ENCODE data around the gene SDF4.
"Not testable (repeated sequence)": the region's sequence is repeated elsewhere in the genome, so short reads cannot be mapped to it uniquely, and the experiment has no call there.

The SDF4 gene

GRCh38 chr1:1259540-1259939, 27.7 kb upstream of the SDF4 start:
- no peak for DNase-seq

- no peak for DNase-seq
Observed at GRCh38 chr1:1259119-1259488, 27.3 kb upstream of the SDF4 start.

- no peak for DNase-seq
Observed at GRCh38 chr1:1256956-1257871, 25.4 kb upstream of the SDF4 start.

- DNase-seq, result no peak
Observed at GRCh38 chr1:1255611-1256010, 23.8 kb upstream of the SDF4 start.

GRCh38 chr1:1255078-1255477, 23.3 kb upstream of the SDF4 start:
- DNase-seq, result no peak

- no peak for DNase-seq
Observed at GRCh38 chr1:1254667-1254998, 22.8 kb upstream of the SDF4 start.

- DNase-seq, result no peak
Observed at GRCh38 chr1:1253972-1254666, 22.3 kb upstream of the SDF4 start.

GRCh38 chr1:1253314-1253713, 21.5 kb upstream of the SDF4 start:
- DNase-seq, result no peak

GRCh38 chr1:1250786-1251284, 19.0 kb upstream of the SDF4 start:
- peak; percentile 81 for DNase-seq

GRCh38 chr1:1248009-1248913, 16.5 kb upstream of the SDF4 start:
- not testable (repeated sequence) for DNase-seq

- no peak for DNase-seq
Observed at GRCh38 chr1:1247341-1247913, 15.6 kb upstream of the SDF4 start.

- no peak for DNase-seq
Observed at GRCh38 chr1:1246577-1247340, 15.0 kb upstream of the SDF4 start, which contains the start of gene C1QTNF12. Gene C1QTNF12, minus strand, starts transcription at chr1:1246722. Its CDS starts 32 bp downstream, at chr1:1246690.

GRCh38 chr1:1245817-1246576, 14.2 kb upstream of the SDF4 start:
- no peak for DNase-seq

GRCh38 chr1:1245178-1245816, 13.5 kb upstream of the SDF4 start:
- DNase-seq, result no peak

- no peak for DNase-seq
Observed at GRCh38 chr1:1244192-1244811, 12.5 kb upstream of the SDF4 start.

- DNase-seq, result no peak
Observed at GRCh38 chr1:1243807-1244191, 12.0 kb upstream of the SDF4 start.

GRCh38 chr1:1243266-1243660, 11.5 kb upstream of the SDF4 start:
- DNase-seq, result no peak

GRCh38 chr1:1242461-1243265, 10.9 kb upstream of the SDF4 start:
- no peak for DNase-seq

GRCh38 chr1:1241588-1242219, 9.9 kb upstream of the SDF4 start:
- DNase-seq, result no peak
